ENCODE data around the gene ZNF831.

The ZNF831 gene

GRCh38 chr20:59157961-59158541 is 5.6 kb upstream of the ZNF831 start:
- no peak for DNase-seq

GRCh38 chr20:59158673-59159072 is 4.9 kb upstream of the ZNF831 start:
- no peak for DNase-seq

- no peak for DNase-seq
Measured at GRCh38 chr20:59159091-59159490, 4.5 kb upstream of the ZNF831 start.

DNA sequence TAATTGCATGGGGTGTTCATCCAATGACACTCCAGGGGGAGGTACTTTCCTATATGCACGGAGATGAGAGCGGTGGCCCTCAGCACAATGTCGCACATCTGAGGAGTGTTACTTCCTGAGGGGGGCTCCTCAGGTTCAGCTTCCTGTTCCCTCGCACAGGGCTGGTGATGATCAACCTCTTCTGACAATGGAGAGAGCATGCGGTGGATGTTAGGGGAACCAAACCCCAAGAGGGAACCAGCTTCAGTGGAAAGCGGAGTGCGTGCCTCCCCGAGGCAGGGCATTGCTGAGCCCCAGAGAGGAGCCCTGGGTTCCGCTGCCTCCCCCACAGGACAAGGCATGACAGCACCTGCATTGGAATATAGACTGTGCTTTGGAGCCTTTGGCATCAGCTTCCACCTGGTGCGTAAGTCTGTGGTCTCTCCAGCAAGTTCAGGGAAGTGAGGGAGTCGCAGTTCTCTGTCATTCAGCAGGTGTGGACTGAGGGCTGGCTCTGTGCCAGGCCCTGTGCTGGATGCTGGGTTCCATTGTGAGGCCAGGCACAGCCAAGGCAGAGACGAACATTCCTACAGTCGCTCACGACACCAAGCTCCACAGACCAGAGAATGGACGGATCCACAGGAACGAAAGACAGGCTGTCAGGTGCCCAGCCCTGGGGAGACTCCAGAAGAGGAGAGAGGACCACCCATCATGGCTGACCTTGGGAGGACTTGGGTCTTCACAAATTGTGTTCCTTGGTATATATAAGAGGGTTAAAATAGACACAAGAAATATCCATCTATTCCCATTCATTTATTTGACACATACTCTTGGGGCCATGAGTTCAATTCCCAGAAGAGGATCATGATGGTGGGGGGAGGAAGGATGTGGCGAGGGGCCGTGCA is 3.9 kb upstream of the ZNF831 start:
- no peak for DNase-seq

GRCh38 chr20:59160389-59161115 is 3.1 kb upstream of the ZNF831 start:
- no peak for DNase-seq

- no peak for DNase-seq
Measured at GRCh38 chr20:59161721-59162120, 1.9 kb upstream of the ZNF831 start.

- no peak for DNase-seq
Measured at GRCh38 chr20:59164686-59165391, 1.2 kb downstream of the ZNF831 start.

DNA sequence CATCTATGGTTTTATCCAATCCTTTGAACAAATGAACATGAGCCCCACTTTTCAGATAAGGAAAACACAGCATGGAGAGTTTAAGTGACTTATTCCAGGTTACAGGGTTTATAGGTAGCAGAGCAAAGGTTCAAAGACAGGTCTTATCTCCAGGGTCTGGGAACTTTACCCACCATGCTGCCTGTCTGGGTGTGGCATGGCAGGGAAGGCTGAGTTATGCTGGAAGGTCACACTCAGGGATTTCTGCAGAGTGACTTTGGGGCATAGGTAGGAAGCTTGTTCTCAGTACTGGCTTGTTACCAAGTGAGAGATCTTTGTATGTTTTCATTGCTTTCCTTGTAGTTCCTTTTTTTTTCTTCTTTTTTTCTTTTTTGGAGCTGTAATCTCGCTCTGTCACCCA is 1.8 kb downstream of the ZNF831 start:
- DNase-seq = no peak

DNA sequence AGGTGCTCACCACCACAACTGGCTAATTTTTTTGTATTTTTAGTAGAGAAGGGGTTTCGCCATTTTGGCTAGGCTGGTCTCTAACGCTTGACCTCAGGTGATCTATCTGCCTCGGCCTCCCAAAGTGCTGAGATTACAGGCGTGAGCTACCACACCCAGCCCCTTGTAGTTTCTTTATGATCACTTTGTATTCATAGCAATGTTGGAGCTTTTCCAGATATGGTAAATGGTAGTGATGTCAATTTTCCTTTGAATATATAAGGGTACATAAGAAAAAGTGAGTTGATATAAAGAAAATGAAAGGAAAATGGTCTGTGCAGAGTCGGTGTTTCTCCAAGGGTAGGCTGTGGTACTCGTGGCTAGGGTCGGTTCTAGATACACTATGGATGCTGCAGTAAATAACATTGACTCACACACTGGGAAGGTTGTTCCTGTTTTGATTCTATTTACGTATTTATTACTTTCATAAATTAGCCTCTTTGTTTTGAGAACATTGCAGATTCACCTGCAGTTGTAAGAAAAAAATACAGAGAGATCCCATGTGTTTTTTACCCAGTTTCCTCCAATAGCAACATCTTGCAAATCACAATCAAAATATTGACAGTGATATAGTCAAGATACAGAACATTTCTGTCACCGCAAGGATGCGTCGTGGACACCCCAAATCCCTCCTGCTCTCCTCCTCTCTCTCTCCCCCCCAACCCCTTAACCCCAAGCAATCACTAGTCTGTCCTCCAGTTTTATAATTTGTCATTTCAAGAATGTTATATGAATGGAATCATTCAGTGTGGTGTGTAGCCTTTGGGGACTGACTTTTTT is 2.5 kb downstream of the ZNF831 start:
- no peak for DNase-seq

GRCh38 chr20:59170406-59171349 is 7.1 kb downstream of the ZNF831 start:
- no peak for DNase-seq

GRCh38 chr20:59171986-59172385 is 8.4 kb downstream of the ZNF831 start:
- DNase-seq = no peak

GRCh38 chr20:59173938-59174491 is 10.4 kb downstream of the ZNF831 start:
- no peak for DNase-seq

DNA sequence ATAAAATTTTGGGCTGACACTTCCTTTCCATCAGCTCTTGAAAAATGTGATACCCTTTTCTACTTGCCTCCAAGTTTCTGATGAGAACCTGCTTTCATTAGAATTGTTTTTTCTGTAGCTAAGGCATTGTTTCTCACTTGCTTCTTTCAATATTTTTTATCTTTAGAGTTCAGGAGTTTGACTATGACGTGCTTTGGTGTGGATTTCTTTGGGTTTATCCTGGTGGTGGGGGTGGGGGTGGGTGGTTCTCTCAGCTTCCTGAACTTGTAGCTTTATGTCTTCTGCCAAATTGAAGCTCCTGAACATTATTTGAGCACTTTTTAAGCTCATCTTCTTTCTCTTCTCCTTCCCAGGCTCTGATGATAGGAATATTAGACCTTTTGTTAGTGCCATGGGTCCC is 11.4 kb downstream of the ZNF831 start:
- no peak for DNase-seq

- DNase-seq = no peak
Measured at GRCh38 chr20:59175861-59176260, 12.2 kb downstream of the ZNF831 start.

DNA sequence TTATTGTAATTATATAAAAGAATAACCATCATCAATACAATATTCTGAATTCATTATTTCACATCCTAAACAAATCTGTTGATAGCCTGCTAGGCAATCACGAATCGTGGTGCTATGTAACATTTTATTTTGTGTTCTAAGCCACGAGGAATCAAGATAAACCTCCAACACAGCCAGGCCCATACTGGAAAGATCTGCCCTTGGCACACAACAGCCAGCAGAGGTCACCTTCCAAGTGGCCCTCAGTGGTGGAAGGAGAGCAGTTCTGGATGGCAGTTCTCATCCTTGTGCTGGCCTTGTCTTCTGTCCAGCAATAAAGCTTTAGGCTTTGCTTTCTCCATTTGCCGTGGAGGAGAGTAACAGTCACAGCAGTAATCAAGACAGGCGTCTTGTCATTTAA is 13.2 kb downstream of the ZNF831 start:
- no peak for DNase-seq

DNA sequence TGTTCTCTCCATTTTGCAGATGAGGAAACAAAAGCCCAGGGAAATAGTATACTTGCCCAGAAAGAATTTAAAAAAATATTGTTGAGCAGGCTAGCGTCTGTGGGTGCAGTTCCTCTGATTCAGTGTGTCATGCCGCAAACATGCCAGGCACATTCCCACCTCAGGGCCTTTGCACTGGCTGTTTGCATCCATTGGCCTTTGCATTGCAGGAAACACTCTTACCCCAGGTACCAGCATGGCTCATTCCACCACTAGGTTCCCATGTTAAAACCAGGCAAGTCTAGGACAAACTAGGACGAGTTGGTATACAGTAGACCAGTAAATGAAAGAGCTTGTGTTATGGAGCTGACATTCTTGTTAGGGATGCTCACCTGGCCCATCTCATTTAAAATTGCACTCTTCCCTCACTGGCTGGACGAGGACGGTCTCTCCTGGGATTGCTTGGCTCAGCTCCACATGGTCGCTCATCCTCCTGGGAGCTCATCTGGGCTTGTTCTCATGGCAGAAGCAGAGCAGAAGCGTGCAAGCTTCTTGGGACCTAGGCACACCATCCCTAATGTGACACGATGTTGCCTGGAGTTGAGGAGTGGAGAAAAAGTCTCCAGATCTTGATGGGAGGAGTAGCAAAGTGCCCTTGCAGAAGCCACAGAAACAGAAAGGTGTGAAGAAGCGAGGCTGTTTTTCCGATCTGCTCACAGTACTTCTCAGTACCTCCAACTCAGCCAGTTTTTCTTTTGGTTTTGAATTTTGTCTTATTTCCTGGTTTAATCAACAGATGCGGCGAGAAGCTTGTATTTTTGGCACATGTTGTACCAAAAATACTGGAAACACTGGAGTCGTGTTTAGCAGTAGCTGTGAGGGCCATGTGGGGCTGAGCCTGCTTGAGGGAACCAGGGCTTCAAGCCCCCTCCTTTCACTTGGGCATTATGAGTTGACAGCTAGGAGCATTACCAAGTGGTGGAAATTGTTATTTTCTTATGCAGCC is 13.9 kb downstream of the ZNF831 start:
- no peak for DNase-seq

DNA sequence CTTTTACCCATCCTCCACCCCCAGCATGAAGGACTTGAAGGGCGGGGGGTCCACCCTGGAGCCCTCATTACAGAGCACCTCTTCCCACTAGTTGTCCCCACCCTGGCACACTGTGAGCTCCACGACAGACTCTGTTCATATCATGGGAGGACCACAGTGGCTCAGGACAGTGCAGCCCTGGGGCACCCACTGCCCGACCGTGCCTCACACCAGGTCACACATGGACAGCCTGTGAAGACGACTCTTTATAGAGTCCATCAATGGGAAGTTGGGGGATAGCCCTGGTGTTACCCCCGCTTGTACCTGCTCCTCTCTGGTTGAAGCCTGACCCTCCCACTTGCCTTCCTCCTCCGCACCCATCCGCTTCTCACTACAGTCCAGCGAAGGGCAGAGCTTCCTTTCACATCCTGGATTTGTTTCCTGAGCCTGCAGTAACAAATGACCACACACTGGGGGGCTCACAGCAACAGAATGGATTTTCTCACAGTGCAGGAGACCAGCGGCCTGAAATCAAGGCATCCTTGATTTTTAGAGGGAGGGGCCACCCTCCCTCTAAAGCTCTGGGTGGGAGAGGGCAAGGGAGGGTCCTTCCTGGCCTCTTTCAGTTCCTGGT is 15.5 kb downstream of the ZNF831 start:
- no peak for DNase-seq

DNA sequence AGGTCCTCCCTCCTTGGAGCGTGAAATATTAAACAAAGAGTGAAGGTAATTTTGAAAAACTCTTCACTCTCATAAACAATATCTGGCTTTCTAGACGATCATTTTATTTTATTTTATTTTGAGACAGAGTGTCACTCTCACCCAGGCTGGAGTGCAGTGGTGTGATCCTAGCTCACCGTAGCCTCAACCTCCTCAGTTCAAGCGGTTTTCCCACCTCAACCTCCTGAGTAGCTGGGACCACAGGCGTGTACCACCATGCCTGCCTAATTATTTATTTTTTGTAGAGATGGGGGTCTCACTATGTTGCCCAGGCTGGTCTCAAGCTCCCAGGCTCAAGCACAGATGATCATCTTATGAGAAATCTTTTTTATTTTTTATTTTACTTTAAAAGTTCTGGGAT is 16.4 kb downstream of the ZNF831 start:
- DNase-seq = no peak

- DNase-seq = no peak
Measured at GRCh38 chr20:59181936-59182335, 18.3 kb downstream of the ZNF831 start.

Data from cortex of kidney (tissue), 1 donor.